Stomach (tissue), 4 donors: ENCODE results near the gene GRIK2.

Experiments
- POLR2A ChIP-seq, 4 donors: fragments of 450-650 bp; IDR thresholded peaks; one replicate each; pipeline ENCODE4 v1.6.1; 2016; ENCODE audit warnings: antibody characterized with exemption in 4 of 4, control low read depth in 2 of 4, mild to moderate bottlenecking in 1 of 4, moderate library complexity in 1 of 4
- POLR2AphosphoS5 ChIP-seq, 3 donors: sonication (generic); formaldehyde crosslinking; IDR thresholded peaks; one replicate each; pipeline ENCODE4 v1.6.1; 2016; ENCODE audit warnings: antibody characterized with exemption in 3 of 3
- TF ChIP-seq, protein P1 (sequence below), 7 experiments: fragments of 450-650 bp in 4 of 7; fragments of 200-600 bp in 3 of 7; sonication (generic) in 3 of 7; IDR thresholded peaks; one replicate each; pipeline ENCODE4 v1.5.1; 2016 to 2019; ENCODE audit warnings: antibody characterized with exemption in 7 of 7, control low read depth in 2 of 7, mild to moderate bottlenecking in 1 of 7

GRCh38 chr6:101458336-101458735, 64.8 kb downstream of the GRIK2 start:
- TF ChIP-seq POLR2A (IDR thresholded peaks at IDR 0.05) (no peak), POLR2AphosphoS5 (IDR thresholded peaks at IDR 0.05) (no peak)
- TF ChIP-seq, protein P1, sequence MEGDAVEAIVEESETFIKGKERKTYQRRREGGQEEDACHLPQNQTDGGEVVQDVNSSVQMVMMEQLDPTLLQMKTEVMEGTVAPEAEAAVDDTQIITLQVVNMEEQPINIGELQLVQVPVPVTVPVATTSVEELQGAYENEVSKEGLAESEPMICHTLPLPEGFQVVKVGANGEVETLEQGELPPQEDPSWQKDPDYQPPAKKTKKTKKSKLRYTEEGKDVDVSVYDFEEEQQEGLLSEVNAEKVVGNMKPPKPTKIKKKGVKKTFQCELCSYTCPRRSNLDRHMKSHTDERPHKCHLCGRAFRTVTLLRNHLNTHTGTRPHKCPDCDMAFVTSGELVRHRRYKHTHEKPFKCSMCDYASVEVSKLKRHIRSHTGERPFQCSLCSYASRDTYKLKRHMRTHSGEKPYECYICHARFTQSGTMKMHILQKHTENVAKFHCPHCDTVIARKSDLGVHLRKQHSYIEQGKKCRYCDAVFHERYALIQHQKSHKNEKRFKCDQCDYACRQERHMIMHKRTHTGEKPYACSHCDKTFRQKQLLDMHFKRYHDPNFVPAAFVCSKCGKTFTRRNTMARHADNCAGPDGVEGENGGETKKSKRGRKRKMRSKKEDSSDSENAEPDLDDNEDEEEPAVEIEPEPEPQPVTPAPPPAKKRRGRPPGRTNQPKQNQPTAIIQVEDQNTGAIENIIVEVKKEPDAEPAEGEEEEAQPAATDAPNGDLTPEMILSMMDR (IDR thresholded peaks at IDR 0.05) = no peak
